Measurements from ENCODE around the gene CALML5.

Gene CALML5

DNA sequence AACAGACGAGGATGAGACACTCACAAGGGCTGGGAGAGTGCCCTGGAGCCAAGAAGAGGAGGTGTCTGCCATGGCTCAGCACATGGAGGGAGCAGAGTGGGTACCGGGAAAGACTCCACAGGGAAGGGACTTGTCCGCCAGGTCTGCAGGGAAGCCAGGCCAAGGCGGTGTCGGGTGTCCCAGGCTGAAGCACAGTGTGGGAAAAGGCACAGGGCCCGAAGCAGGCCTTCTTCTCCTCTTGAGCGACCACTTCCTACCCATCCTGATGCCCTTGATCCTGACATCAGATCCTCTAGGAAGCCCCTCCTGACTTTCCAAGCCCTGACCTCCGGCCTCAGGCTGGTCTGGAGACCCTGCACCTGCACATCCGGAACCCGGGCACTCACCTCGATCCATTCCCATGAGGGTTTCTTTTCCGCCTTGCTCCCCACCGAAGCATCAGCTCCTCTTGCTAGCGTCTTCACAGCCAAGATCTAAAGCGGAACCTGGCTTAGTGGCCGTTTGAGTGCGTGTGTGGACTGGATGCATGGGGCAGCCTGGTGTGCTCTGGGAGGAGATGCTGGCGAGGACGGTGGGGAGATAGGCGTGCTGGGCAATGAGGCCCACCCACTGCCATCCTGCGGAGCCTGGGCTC, 33.8 kb upstream of the CALML5 start:
- DNase-seq (ENCODE audit: low read depth in 2 of 2), result no peak

DNA sequence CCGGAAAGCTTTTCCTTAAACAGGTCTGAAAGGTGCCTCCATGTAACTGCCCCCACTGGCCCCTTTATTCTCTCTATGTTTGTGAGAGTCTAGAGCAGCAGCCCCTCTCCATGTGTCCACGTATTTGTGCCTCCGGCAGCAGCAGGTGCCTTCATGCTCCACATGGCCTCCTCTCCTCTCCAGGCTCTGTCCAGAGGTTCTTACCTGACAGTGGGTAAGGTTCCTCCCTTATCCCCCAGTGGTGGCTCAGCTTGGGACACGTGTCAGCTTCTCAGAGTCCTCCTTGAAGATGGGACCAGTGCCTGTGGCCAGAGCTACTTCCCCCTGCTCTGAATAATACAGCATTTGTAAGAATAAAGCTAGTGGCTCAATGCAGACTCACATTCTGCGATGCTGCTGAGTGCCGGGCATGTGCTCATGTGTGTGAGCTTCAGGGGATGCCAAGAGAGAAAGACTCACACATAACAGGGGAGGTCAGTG, 33.3 kb upstream of the CALML5 start:
- no peak for DNase-seq (ENCODE audit: low read depth in 2 of 2)

DNA sequence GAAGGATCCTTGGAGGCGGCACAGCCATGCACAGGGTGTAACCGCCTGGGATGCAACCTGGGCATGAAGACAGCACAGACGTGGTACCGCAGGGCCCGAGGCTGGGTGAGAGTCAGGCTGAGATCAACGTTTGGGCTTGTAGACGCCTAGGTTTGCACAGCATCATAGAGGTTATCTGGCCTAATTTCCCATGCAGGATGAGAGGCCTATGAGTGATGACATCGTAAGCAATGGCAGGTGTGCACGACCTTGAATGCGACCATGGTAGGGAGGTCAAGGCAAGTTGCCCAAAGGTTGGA, 32.9 kb upstream of the CALML5 start:
- no peak for DNase-seq (ENCODE audit: low read depth in 2 of 2)

DNA sequence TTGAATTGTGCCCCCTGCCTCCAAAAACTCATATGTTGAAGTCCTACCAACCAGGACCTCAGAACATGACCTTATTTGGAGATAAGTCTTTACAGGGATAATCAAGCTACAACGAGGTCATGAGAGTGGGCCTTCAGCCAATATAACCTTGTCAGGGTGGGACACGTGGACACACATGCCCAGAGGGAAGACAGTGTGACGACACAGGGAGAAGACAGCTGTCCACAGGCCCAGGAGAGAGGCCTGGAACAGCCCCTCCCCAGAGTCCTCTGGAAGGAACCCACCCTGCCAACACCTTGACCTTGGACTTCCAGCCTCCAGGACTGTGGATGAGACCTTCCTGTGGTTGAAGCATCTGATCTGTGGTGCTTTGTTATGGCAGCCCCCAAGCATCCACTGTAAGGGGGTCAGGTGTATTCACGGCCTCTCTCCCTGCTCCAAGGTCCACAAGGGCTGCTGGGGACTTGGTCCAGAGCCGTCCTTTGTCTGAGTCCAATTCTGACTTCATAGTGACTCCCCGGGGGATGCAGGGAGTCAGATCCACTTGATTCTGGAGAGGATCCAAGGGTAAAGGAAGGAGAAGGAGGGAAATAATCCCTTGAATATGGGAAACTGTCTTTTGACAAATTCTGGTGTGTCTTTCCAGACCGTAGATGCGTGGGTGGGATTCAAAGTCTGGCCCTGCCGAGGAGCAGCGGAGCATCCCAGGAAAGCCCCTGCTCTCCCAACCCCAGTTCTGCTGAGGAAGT, 32.4 kb upstream of the CALML5 start:
- DNase-seq (ENCODE audit: low read depth in 2 of 2), result no peak

DNA sequence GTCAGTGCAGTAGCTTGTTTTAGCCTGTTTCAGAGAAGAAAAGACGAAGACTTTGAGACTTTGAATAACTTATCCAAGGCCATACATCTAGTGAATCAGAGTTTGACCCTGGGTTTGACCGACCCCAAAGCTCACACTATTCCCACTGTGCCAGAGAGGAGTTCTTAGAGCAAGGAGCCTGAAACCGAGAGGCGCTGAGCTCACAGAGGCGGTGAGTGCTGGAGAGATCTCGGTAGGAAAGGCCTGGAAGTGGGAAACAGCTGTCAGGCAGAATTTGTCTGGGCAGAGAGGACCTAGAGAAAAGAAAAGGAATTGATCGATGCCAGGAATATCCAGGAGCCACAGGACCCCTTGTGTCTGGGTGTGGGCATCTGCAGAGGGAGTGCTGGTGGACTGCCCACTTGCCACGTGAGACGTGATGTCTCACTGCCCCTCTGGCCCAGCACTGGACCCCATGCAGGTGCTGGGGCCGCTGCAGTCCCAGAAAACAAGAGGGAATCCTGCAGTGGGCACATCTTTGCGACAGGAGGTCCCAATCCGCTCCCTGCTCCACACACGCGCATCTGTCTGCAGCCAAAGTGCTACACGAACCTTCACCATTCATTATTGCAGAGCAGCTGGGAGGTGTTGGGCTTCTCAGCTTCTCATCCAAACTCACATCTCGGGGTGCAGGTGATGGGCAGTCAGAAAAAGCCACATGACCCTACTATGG, 31.6 kb upstream of the CALML5 start:
- no peak for DNase-seq (ENCODE audit: low read depth in 2 of 2)

DNA sequence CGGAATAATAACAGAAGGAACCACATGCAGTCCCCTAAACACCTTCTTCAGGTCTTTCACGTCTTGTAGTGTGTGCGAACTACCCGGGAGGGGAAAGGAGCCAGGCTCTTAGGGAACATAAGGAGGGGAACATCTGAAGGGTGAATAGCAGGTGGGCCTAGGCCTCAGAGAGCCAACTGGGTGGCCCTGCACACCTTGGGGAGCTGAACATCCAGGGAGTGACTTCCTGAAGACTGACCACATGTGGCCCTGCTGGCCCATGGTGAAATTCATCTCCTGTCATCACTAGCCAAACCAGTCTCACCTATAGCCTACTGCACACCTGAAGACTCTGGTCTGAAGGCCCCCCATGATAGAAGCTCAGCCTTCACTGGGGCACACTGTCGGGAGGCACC, 31.0 kb upstream of the CALML5 start:
- no peak for DNase-seq (ENCODE audit: low read depth in 2 of 2)

DNA sequence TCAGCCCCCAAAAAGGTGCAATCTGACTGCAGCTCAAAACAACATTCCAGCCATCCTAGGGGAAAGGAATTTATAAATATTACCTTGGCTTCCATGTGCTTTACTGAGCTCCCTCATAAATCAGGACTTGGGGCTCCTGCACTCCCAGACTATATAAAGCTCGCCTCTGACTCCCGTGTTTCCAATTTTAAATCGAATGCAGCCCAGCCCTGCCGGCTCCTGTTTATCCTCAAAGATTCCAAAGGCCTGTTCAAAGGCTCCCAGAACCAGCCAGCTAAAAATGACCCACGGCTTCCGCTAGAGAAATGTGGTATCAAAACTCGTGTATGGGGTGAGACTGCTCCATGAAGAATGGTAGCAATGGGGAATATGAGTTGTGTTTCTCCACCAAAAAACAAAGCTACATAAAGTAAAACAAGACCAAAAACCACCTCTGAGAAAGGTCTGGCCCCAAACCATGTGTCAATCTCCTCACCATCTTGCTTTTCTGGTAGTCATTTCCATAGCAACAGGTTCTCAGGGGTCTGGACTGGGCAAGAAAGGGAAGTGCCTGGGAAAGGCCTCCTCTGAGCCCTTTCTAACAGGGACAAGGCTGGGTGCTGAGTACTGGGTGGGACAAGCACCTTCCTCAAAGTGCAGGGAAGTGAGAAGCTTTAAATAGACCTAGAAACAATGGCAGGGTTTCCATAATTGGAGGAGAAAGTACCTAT, 30.5 kb upstream of the CALML5 start:
- no peak for DNase-seq (ENCODE audit: low read depth in 2 of 2)

DNA sequence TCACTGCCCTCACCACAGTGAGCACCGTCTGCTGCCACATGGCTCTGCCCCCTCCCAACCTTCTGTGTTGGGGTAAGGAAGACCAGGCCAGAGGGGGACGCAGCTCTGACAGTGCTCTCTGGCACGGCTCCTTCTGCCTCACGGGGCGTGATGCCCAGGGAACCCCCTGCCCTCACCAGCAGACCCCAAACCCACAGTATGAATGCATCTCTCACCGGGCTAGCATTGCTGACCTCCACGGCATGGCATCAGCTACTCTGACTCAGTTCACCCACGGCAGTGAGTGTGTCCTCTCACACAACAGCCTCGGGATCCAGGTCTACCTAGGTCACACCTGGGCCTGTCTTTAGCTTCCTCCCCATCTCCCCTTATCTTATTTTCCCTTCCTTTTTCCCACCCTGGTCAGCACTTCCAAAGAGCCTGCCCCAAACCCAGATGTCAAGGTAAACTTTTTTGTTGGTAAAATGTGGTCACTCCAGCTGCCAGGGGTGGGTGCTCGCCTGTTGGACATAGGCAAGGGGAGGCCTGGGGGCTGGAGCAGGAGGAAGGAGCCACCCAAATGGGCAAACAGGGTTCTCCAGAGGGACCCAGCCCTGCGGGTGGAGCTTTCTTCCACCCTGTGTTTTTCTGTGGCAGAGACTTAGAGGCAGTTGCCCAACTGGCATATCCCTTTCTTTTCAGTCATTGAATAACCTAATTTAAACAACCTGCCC, 29.8 kb upstream of the CALML5 start:
- no peak for DNase-seq (ENCODE audit: low read depth in 2 of 2)

DNA sequence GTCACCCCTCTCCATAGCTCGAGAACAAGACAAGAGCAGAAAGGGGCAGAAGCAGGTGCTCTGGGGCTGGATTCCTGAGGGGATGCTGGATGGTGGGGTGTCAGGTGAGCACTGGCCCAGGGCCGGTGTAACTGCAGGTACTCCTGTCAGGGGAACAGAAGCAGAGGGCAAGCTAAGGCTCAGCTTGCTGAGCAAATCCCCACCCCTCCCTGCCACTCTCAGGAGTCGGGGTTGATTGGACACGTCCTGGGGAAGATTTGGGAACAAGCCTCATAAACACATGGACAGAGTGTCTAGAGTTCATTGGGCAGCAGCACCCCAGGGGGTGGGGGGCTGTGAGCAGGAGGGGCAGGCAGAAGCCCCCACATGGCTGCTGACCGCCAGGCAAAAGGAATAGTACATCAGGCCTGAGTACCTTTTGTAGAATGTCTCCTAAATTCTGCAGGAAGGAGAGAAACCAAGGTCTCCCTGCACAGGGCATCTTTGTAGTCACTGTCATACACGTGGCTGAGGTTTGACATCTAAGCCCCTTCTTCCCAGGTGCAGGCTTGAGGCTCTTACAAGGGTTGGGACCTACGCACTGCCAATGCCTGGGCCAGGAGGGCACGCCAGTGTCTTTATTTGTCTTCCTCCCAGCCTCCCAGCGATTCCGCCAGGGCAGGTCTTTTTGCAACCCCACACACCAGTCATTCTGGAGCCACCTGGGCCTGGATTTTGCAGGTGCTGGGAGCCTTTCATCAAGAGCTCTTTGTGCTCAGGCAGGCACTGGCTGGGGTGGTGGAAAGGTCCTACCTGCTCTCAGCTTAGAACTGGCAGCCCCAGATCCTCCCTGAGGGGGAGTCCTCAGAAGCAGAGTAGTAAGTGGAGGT, 28.2 kb upstream of the CALML5 start:
- DNase-seq (ENCODE audit: low read depth in 2 of 2), result no peak

DNA sequence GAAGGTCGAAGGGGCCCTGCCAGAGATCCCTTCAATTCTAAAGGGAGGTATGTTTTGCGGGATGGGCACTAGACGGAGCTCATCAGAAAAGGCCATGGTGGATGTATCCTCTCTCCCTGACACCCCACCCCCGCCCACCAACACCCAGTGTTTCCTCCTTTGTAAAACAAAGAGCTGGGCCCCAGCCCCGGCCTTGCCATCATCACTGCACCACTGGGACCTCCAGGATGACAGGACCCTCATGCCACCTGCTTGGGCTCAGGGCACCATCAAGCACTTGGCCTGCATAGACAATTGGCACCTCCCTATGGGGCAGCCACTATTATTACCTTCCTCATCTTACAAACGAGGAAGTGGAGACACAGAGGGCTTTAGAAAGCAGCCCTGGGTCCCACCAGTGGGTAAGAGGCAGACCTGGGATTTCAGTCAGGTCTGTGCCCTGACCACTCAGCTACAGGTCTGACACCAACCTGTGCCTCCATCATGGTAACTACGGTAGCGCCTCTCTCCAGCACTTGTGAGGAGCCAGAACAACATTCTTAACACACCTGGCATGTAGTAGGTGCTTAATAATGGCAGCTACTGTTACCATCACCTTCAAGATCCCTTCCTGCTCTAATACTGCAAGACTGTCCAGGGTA, 27.4 kb upstream of the CALML5 start:
- no peak for DNase-seq (ENCODE audit: low read depth in 2 of 2)

DNA sequence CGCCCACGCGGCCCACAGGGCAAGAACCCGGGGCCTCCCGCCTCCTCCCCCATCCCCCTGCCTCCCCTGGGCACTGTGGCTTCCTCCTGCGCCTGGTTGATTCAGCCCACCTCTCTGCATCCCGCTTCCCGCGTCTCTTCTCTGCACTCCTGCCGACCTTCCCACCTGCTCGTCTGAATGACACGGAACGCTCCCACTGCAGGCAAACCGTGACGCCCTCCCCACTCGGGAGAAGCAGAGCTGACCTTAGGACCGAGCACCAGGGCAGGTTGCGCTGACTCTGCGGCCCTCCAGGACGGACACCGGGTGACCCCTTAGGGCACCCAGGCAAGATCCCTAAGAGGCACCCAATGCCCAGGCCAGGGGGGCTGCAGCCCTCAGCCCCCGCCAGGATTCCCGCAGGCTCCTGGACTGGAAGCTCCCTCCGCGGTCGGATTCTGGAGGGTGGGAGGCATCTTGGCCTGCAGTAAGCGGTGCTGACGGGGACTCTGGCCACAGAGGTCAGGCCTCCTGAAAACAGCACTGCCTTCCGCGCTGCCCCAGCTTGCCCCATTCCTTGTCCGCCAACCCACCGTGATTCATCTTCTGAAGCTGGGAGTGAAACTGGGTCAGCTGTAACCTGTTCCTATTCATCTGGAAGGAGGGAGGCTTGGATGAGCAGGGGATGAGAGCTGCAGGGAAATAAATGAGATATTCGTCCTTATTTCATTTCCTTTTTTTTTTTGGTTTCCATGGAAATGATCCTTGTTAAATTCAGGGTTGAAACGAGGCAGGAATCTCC, 26.4 kb upstream of the CALML5 start:
- no peak for DNase-seq (ENCODE audit: low read depth in 2 of 2)

DNA sequence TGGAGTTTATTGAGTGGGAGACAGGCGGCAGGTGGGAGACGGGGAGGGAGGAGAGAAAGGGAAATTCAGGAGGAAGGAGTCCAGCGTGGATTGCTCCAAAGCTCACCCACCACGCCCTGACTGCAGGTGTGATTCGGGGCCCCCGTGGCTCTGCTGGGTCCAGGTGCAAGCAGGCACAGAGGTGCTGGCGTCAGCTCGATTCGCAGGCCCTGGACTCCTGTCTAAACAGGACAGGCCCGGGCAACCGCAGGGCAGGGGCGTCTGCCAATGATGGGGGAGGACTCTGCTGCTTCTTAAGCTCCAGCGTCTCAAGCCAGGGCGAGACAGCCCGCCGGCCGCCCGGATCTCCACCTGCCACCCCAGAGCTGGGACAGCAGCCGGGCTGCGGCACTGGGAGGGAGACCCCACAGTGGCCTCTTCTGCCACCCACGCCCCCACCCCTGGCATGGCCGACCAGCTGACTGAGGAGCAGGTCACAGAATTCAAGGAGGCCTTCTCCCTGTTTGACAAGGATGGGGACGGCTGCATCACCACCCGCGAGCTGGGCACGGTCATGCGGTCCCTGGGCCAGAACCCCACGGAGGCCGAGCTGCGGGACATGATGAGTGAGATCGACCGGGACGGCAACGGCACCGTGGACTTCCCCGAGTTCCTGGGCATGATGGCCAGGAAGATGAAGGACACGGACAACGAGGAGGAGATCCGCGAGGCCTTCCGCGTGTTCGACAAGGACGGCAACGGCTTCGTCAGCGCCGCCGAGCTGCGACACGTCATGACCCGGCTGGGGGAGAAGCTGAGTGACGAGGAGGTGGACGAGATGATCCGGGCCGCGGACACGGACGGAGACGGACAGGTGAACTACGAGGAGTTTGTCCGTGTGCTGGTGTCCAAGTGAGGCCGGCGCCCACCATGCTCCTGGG, 25.5 kb upstream of the CALML5 start, which contains the start of gene CALML3:
Gene CALML3 (plus strand): TSS at position 321 of the 920 bp plus-strand sequence. CDS start 125 bp downstream, at position 446.
- no peak for DNase-seq (ENCODE audit: low read depth in 2 of 2)

DNA sequence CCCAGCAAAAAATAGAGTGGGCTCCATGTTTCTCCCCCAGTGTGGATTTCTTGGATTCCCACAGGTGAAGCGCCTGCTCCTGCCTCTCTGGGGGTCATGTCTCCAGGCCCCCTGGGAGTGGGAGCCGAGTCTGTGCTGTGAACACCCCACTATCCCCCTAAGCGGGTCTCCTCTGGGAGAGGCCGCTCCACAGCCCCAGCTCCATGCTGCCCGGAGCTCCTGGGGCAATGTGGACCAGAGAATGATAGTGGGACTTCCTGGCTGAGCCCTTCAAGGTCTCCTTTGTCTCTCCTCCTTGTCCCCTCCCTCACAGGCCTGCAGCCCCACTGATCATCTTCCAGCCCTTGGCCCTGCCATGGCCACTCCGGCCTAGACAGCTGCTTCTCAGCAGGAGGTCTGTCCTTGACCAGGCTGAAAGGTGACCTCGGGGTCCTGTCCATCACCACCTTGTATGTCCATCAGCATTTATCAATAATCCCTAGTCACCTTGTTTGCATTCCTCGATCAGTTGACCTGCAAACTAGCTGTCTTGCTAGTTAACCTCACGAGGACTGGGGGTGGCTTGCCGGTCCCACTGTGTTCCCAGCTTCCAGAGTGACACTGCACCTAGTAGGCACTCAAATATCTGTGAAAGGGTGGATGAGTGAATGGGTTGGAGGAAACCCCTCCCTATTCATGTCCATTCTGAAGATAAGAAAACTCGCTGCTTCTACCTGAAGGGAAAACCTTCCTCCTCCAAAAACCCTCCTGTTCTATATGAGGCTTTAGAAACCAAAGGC, 24.6 kb upstream of the CALML5 start:
- no peak for DNase-seq (ENCODE audit: low read depth in 2 of 2)

DNA sequence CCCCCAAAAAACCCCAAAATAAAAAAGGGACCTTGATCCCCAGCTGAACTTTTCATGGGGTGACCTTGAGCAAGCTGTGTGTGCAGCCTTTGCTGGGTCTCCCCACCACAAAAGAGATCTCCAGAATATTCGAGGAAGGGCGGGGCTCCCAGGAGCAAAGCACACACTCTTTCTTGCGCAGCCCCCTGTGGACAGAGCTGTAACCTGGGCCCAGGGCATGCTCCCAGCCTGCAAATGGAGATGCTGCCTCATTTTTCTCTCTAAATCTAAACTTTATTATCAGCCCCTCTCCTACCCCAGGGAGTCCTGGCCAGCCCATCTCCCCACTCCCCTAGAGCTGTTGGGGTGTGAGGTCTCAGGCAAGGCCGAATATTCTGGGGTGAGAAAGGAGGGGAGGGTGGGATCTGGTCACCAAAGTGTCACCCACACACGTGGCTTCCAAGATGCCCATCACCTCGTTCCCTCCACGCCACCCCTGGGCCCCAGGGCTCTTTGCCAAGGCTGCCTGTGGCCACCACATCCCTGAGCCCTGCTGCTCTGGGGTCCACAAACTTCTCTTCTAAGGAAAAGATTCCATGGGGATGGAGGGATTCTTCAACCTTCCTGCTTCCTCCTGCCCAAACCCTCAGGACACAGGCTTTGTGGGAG, 23.7 kb upstream of the CALML5 start:
- DNase-seq (ENCODE audit: low read depth in 2 of 2), result no peak

DNA sequence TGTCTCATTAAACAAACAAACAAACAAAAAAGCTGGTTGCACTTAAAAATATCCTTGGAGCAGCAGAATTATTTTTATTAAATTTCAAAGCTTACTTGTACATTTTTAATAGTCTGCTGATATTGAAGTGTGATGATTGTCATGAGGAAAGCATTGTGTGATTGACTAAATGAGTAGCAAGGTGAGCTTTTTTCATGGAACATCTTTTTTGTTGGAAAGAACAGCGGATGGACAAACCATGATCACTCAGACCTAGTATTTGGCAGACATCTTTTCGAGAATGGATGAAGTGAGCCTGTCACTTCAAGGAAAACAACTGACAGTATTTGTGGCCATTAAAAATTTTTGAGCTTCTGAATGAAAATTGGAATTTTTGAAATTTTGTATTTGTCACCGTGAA, 19.7 kb upstream of the CALML5 start:
- DNase-seq (ENCODE audit: low read depth in 2 of 2), result no peak

DNA sequence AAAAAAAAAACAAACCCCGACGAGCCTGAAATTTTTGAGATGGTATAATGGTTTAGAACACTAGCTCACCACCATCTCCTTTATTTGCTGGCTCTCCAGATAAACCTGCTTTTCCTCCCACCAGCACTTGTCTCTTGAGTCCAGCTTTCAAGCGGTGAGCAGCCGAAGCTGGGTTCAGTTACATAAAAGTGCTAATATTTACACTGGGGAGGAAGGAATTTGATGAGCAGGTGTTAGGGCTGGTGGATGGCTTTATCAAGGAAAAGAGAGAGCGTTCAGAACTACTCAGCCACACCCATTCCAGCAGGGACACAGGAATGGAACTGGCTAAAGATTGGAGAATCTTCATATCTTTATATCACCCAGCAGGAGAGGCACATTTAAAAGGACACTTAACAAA, 18.8 kb upstream of the CALML5 start:
- DNase-seq (ENCODE audit: low read depth in 2 of 2), result no peak

DNA sequence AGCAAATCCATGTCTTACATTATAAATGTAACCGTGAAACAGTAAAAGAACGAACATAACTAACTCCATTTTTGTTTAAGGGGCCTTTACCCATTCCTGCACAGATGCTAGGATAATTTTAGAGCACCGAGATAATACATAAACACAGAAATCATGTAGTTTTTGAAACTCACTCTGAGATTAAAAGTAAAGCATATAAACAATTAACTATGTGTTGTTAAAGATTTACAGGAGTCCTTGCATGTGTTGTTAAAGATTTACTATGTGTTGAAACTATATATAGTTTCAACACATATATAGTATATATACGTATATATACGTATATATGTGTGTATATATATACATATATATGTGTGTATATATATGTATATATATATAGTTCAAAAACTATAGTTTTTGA, 18.2 kb upstream of the CALML5 start:
- no peak for DNase-seq (ENCODE audit: low read depth in 2 of 2)
